IPS DF 4.7 (cell line): ENCODE data around the gene FNBP1.

Source experiments
- DNase-seq: peaks from one replicate; pipeline ENCODE4 v3.0.0-alpha.2; 2013; ENCODE audit warnings: low spot score; ENCODE audit errors: extremely low read depth

Gene FNBP1

DNA sequence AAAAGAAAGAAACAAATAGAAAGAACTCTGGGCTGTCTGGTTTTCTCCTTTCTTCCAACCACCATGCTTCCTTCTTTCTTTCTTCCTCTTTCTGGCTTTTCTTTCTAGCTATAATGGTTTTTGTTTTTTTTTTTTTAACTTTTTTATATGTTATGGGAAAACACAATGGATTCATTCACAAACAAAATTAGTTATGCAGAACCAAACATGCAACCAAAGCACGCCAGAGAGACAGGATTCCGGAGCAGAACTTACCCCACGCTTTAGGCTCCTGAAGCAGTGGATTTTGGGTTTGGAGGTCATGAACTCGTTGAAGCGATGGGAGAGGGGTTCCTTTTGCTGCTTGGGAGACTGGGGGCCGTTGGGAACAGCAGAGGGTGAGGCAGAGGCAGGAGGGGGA, 119.4 kb downstream of the FNBP1 start:
- DNase-seq, result no peak

DNA sequence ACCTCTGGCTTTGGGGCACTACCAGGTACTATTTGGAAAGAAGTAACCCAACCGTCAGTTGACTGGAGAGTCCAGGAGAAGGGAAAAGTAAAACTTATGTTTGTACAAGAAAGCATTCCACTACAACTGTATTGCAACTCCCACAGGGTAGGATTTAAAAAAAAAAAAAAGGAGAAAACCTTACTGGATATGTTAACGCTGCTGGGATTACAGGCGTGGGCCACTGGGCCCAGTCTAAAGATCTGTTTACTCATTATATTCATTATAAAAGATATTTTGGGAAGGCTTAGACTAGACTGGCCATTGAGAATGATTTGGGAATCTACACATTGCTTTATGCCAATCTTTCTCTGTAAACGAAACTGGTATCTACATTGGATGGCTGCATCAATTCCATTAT, 121.1 kb downstream of the FNBP1 start:
- DNase-seq, result no peak

DNA sequence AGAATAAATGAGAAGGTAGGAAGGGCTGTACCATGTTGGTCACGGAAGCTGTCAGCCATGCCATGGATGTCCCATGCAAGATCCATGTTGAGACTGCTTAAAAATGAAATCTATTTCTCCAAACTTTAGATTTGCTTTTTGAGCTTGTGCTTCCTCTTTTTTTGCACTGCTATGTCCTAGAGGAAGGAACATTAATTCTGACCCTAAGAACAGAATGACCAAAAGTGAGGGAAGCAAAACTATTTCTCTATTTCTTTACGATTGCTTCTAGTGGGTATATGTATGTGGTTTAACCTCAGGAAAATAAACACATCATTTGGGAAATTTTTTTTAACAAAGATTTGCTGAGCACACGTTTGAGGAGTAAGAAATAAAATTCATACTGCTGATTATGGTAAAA, 123.1 kb downstream of the FNBP1 start:
- DNase-seq, result no peak

DNA sequence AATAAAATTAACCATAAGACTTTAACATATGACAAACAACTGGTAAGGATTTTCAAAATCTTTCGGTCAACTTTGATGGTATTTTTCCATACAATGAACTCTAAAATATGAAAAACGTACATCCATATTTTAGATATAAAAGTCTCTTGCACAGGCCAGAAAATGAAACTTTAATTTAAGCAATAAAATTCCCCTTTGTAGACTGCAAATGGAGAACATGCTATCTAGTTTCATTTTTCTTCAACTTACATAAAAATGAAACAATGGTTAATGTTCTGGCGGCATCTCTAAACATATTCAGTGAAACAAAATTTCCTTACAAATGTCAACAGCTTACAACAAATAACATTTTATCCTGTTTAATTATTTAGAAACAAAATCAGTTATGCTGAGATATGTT, 123.7 kb downstream of the FNBP1 start:
- no peak for DNase-seq

DNA sequence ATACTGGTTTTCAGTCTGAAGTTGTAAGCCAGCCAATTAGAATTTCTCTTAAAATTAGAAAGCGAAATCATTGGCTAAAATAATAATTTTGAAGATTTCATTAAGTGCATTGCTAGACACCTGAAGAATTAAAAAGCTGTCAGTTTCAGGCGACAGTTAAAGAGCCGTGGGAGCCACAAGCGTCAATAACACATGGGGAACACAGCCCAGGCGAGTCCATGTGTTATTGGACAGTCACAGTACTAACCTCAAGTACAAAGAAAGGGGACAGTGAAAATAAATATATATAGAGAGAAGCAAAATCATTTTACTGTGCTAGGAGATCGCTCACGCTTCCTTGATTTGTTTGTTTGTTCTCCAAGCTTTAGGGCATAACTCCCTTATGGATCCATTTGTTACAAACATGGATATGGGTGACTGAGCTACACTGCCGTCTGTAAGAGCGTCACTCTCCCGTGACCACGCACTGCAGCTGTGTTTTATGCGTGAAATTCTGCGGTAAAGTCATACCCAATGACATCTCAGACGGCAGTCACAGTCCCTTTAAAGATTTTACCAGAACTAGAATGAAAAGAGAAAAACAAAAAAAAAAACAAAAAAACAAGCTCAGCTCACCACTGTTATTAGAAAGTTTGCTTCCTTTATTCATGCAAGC, 124.6 kb downstream of the FNBP1 start:
- no peak for DNase-seq

DNA sequence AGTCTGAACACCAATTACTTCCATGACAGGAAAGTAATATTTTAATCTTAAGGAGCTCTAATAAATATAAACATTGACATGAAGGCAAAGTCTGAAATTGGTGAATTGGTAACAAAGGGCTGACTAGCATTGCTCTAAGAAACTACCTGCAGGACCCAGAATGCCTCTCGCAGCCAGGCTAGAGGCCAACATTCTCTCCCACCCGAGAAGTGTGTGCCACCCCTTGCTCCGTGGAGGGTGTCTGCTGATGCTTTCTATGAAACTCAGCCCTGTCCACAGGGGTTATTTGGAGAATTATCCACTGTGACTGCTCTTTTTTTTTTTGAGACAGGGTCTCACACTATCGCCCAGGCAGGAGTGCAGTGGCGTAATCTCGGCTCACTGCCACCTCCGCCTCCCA, 126.3 kb downstream of the FNBP1 start:
- no peak for DNase-seq

DNA sequence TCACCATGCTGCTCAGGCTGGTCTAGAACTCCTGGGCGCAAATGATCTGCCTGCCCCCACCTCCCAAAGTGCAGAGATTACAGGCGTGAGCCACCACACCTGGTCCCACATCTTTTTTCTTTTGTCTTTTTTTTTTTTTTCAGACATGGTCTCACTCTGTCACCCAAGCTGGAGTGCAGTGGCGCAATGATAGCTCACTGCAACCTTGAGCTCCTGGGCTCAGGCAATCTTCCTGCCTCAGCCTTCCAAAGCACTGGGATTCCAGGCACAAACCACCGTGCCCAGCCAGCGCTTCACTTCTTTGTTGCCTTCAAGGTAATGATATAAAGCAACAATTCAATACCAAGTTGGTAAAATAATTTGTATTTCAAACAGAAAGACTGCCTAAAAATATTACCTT, 128.9 kb downstream of the FNBP1 start:
- DNase-seq, result no peak

DNA sequence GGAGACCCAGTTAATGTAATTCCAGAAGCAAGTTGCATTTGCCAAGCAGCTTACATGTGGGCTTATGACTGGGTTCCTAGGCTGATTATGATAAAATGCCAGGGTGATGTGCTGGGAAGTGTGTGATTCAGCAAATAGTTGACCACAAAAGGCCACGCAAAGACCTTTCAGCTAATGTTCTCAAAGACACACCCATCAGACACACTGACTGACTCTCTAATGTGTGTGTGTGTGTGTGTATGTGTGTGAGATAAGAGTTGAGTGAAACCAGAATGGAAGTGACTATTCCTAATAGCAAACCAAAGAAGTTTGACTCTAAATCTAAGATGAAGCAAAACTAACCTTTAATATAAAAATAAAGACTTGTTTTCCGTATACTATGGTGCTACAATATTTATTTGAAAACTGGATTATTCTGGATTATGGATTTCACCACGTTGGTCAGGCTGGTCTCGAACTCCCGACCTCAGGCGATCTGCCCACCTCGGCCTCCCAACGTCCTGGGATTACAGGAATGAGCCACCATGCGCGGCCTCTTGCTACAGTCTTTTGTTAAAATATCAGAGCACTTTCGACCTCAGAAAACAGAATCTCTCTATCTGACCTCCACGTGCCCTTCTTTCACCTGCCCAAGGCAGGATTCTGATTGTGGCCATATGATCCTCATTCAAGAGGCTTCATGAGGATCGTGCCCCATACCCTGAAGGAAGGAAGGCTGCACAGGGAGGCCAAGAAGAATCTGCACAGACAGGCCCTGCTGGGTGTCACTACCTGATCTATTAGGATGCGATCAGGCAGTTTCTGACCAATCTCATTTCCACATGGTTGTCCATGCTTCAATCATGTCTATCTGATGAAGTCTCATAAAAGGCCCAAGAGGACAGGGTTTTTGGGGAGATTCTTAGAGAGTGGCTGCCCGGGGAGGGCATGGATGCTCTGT, 132.1 kb downstream of the FNBP1 start:
- DNase-seq, result no peak

DNA sequence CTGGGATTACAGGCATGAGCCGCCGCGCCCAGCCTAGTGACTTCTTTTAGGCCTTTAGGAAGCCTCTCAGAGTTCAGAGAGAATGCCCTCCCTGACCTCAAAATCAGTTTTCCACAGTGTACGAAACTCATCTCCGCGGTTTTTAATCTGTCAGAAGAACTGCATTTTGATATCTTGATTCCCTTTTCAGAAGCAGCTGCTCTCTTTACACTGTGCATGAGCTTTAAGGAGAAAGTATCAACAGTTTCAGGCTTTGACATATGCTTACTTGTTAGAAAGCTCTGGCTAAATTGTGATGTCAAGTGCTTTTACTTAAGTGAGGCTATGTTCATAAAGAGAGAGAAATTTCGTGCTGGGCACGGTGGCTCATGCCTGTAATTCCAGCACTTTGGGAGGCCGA, 133.1 kb downstream of the FNBP1 start:
- no peak for DNase-seq

DNA sequence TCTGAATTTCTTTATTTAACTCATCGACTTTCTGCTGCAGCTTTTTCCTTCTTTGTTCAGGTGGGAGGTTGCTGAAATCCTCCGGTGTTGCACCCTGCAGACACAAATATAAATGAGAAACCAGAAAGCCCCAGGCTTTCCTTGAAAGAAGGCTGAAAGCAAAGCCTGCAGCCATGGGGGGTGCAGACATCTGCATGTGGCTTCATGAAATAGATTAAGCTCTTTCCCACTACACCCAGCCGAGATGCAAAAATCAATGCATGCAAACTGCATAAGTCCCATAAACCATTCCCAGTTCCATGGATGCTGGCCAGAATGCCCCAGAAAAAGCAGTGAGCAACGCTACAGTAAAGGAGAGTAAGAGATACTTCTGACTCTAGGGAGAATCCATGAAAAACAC, 134.1 kb downstream of the FNBP1 start:
- no peak for DNase-seq

DNA sequence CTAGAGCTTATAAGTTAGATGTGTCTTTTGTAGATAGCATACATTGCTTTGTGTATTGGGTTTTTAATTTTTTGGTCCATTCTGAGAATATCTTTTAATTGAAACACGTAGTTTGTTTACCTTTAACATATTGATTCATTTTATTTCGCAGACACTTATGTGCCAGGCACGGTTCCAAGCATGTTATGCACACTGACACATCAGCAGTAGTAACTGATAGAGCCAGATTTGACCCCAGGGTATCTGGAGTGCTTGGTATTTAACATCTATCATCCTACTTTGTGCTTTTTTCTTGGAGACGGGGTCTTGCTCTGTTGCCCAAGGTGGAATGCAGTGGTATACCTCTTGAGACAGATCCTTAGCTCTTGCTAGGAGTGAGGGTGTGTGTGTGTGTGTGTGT, 135.8 kb downstream of the FNBP1 start:
- DNase-seq, result no peak

DNA sequence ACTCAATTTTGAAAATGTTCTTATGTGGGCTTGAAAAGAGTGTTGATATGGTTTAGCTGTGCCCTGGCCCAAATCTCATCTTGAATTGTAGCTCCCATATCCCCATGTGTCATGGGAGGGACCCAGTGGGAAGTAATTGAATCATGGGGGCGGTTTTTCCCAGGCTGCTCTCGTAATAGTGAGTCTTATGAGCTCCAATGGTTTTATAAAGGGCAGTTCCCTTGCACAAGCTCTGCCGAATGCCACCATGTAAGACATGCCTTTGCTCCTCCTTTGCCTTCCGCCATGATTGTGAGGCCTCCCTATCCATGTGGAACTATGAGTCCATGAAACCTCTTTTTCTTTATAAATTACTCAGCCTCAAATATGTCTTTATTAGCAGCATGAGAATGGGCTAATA, 136.7 kb downstream of the FNBP1 start:
- no peak for DNase-seq

DNA sequence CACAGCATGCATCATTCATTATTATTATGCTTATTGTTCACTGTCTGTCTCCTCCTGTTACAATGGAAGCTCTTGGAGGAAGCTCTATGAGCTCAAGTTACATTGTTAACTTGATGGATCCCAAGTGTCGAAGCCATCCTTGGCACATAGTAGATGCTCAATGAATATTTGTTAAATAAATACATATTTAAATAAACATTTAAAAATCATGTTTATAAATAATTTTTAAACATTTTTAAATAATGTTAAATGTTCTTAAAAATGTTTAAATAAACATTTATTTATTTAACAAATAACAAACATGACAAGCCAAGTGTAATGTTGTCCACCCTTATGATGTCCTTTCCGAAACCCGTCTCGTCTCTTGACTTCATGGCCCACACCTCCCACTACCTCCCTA, 138.3 kb downstream of the FNBP1 start:
- no peak for DNase-seq

DNA sequence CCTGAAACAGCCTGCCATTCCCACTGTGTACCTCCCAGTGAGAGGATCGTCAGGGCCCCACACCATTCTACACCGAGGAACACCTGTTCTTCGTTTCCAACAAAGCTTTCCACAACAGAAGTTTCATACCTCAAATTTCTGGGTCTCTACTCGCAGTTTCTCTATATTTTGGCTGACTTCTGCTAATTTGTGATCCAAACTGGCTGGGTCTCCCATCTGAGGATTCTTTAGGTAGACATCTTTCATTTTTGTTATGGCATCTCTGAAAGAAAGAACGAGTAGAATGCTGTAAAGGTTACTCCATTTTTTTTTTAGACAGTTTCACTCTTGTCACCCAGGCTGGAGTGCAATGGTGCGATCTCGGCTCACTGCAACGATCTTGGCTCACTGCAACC, 140.3 kb downstream of the FNBP1 start:
- DNase-seq, result no peak

DNA sequence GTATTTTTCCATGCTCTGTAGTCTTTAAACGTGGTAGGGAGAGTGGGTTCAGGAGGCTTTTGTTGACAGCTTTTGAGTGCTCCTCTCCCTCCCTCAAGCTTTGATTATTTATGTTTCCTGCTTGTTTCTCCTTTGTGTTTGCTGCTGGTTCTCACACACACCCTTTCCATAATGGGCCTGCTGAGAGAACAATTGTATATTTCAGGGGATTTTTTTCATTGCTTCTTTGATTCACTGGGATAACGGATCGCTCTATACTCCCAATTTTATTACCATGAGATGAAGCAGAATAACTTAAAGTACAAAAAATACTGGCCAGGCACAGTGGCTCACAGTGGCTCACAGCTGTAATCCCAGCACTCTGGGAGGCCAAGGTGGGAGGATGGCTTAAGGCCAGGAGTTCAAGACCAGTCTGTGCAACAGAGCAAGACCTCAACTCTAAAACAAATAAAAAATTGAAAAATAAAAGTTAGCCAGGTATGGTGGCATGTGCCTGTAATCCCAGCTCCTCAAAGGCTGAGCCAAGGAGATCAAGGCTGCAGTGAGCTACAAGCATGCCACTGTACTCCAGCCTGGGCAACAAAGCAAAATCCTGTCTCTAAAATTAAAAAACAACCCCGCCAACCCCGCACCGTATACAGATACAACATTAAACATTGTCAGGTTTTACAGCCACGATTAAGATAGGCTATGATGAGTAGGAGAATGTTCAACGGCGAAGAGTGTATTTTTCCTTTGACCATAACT, 140.8 kb downstream of the FNBP1 start:
- no peak for DNase-seq

DNA sequence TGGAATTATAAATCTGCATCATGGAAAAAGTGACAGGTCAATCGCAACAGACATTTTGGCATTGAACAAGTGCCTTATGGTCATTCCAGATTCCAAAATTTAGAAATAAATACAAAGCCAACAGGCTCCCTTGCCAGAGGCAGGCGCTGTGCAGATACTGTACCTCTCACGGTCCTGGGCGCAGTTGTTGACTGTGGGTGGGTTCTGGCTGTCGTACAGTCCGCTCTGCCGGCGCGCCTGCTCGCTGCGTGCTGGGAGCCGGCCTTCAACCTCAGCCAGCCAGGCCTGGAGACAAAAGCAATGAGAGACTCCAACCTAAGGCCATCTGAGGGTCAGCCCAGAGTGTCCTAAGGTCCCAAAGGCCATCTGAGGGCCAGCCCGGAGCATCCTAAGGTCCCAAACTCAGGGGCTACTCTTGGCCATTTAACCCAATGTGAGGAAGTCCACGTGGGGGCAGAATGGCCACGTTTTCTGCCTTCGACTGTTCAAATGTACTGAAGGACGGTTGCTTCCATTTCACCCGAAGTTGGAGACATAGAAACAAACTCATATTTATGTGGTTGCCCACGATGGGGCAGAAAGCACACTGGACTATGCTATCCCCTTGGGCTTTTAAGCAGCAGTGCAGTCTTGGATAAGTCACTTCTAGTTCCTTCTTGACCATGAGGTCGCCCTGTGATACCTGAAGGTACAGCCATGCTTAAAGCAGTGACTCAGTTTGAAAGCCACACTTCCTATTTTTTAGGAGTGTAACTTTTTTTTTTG, 142.5 kb downstream of the FNBP1 start:
- no peak for DNase-seq

DNA sequence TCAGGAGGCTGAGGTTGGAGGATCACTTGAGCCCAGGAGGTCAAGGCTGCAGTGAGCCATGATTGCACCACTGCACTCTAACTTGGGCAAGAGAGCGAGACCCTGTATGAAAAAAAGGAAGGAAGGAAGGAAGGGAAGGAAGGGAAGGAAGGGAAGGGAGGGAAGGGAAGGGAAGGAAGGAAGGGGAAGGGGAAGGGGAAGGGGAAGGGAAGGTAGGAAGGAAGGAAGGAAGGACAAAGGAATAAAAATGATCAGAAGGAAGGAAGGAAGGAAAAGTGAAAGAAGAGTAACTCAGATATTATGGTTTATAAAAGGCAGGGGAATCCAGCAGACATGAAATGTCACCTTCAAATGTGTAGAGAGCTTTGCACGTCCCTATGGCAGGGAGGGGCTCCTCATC, 143.4 kb downstream of the FNBP1 start:
- no peak for DNase-seq

DNA sequence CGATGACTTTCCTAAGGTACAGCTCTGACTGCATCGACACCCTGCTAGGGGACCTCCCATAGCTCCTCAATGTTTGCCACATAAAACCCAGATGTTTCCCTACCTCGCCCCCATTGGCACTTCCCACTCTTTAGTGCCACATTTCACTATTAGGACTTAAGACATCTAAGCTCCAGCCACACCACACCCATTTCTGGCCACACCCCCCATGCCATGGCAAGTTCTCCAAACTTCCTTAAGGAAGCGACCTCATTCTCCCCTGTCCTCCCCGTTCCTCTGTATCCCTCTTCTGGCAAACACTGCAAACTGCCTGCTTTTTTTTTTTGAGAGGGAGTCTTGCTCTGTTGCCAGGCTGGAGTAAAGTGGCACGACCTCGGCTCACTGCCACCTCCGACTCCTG, 144.8 kb downstream of the FNBP1 start:
- no peak for DNase-seq

DNA sequence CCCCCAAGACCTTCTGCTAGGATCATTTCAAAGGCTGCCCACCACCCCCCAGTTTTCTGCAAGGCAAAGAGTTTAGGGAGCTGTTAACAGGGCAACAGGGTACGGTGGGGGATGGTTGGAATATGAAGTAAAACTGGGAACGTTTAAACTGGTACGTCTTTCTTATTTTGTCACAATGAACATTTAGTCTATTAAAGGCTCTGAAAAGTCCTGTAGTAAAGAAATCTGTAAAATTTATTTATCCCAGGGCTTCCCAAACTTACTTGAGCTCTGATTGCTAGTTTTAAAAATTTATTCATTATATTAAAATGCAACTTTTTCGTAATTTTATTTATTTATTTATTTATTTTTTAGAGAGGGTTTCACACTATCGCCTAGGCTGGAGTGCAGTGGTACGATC, 145.7 kb downstream of the FNBP1 start:
- DNase-seq, result no peak

DNA sequence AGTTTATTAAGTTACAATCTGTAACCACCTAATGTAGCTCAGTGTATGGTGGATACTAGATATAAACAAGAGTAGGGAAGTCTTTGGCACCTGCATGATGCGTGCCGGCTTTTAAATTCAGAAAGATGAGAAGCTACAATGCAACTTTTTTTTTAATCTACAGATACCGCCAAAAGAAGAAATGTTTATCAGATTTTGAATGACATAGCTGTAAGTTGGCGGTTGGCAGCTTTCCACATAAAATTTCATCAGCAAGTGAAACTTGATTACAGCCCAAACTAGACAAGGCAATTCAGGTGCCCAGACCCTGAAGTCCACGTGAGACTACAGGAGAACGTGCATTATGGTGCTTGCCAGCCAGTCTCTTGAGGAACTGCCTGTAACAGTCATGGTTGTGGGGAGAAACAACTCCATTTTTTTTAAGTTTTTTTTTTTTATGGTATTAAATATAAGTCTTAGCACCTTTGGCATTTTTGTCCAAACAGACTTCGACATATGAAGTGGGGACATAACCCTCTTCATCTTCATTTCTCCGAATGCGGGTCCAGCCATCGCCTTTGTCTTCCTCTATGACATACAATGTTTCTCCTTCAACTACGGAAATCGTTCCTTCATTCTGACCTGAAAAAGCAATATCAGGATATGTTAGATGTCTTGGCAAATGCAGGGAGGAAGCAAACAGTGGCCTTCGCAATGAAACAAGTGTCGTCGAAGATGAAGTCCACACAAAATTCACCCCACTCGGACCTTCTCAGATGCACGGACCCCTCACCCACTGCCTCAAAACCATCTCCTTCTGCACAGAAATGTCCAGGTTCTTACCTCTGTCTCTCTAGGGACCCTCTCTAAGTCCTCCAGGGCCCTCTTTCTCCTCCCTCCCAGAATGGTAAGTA, 147.4 kb downstream of the FNBP1 start:
- no peak for DNase-seq
